GM19438 (cell line): Measurements from ENCODE around the gene KLKB1.
"Not testable (repeated sequence)": the region's sequence is repeated elsewhere in the genome, so short reads cannot be mapped to it uniquely, and the experiment has no call there.

ENCODE experiments used
- ATAC-seq: cut with Tn5 transposase; IDR thresholded peaks from one replicate; pipeline ENCODE4 v1.9.1; 2021; ENCODE audit warnings: low read depth; ENCODE audit not compliant: unreplicated experiment

Gene KLKB1

DNA sequence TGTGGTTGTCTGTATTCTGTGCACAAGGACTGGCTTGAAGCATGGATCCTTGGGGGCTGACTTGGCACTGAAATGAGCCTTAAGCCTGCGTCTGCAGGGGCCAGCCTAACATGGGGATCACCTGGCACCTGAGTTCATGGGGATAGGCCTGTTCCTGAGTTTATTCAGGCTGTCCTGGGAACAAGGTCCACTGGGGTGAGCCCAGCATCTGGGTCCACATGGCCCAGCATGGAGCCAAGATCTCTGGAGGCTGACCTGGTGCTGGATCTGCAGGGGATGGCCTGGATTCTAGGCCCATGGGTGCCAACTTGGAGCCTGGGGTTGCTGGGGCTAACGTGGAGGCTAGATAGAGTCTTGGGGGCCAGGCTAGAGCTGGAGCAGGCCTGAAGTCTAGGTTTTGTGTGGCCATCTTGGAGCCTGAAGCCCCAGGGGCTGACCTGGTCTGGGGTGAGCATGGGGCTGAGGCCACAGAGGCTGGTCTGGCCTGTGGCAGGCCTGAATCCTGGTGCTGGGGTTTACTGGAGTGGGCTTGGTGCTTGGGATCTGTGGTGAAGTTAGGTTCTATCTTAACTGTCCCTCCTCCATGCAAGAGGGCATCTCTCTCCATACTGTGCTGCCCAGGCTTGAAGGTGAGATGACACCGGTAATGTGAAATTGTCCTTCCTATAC, 652 bp upstream of the KLKB1 start:
- no peak for ATAC-seq

DNA sequence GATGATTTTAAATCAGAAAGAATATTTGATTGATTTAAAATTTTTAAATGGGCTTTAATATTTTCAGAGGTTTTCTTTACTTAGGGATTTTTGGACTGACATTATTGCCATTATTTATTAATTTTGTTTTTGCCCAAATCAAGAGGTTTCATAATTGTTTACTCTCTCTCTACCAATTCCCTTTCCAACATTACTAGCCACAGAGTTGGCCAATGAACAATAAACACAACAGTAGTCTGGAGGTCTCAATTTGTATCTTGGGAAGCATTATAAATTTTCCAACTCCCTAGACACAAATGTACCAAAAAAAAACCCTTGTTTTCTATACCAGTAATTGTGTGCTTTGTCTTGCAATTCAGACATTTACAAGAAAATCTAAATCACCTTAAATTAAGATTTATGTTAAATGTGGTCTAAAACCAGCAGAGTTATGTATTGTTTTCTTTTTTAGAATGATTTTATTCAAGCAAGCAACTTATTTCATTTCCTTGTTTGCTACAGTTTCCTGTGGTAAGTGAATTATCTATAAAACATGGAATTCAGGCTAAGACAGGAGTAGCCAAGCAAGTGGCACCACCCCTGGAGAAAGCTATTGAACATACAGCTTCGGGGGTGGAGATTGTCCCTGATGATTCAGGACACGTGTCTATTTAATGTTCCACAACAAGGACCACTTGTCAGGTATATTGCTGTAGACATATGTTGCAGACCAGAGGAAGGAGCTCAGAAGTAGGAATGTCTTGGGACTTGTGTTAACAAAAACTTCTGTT, 622 bp downstream of the KLKB1 start:
- no peak for ATAC-seq

GRCh38 chr4:186228514-186228894, 1.2 kb downstream of the KLKB1 start:
- ATAC-seq: no peak

DNA sequence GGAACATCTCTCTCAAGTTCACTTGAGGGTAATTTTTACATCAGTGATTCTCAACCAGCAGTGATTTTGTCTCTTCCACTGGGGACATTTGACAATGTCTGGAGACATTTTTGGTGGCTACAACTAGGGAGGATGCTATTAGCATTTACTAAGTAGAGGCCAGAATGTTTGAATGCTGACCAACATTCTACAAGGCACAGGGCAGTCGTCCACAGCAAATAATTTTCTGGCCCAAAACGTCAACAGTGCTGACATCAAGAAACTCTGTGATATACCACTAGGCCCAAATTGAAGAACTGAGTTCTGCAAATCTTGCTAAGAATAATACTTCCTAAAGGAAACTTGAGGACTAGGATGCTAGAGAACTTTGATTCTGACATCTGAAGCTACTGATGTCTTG, 7.1 kb downstream of the KLKB1 start:
- ATAC-seq: no peak

- ATAC-seq: no peak
These were observed 8.8 kb downstream of the KLKB1 start for GRCh38 chr4:186236126-186236525.

GRCh38 chr4:186240452-186240847, 13.1 kb downstream of the KLKB1 start:
- no peak for ATAC-seq

DNA sequence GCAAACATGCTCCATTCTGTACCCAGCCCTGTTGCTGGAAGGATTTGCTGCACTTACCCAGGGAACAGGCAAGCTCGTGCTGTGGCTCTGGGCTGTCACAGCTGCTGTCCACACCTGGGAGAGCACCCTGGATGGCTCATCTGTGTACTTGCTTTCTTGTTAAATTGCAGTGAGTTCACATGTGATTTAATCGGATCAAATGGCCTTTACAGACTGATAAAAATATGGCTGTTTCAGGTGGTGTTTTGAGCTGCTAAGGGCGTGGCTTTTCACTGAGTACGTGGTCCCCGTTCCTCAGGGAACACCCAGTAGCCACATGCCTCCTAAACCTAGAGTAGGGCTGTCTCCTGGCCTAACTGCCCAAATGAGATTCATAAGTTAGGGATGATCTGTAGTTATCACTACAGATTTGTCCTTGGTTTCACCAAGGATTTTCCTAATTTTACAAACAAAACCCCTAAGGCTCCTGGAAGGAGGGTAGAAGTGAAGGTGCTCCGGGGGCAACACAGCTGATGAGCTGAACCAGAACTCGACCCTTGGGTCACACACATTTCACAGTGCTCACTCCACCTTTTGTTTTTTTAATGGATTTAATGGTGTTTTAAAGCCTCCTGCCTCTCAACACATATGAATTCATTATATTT, 13.7 kb downstream of the KLKB1 start:
- no peak for ATAC-seq

- no peak for ATAC-seq
These were observed 14.3 kb downstream of the KLKB1 start for GRCh38 chr4:186241616-186242015.

DNA sequence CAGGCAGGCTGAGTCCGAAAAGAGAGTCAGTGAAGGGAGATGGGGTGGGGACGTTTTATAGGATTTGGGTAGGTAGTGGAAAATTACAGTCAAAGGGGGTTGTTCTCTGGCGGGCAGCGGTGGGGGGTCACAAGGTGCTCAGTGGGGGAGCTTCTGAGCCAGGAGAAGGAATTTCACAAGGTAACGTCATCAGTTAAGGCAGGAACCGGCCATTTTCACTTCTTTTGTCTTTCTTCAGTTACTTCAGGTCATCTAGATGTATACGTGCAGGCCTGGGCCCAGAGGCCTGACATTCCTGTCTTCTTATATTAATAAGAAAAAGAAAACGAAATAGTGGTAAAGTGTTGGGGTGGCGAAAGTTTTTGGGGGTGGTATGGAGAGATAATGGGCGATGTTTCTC, 14.7 kb downstream of the KLKB1 start:
- not testable (repeated sequence) for ATAC-seq

DNA sequence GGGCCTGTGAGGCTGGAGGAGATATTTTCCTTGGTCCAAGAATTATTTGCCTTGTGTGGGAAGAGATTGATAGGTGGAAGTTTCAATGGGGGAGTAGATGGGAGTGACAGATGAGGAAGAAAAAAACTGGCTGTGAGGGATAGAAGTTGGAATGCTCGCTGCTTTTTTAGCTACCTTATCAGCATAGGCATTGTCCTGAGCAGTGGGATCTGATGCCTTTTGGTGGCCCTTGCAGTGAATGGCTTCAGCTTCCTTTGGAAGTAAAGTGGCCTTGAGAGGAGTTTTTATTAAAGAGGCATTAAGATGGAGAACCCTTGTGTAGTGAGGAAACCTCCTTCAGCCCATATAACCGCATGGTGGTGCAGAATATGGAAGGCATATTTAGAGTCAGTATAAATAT, 16.0 kb downstream of the KLKB1 start:
- no peak for ATAC-seq

- ATAC-seq: no peak
These were observed 17.5 kb downstream of the KLKB1 start for GRCh38 chr4:186244835-186245234.

- not testable (repeated sequence) for ATAC-seq
These were observed 19.9 kb downstream of the KLKB1 start for GRCh38 chr4:186247062-186247752.

GRCh38 chr4:186248643-186249042, 21.3 kb downstream of the KLKB1 start:
- ATAC-seq: no peak

GRCh38 chr4:186249785-186250754, 22.8 kb downstream of the KLKB1 start:
- no peak for ATAC-seq

DNA sequence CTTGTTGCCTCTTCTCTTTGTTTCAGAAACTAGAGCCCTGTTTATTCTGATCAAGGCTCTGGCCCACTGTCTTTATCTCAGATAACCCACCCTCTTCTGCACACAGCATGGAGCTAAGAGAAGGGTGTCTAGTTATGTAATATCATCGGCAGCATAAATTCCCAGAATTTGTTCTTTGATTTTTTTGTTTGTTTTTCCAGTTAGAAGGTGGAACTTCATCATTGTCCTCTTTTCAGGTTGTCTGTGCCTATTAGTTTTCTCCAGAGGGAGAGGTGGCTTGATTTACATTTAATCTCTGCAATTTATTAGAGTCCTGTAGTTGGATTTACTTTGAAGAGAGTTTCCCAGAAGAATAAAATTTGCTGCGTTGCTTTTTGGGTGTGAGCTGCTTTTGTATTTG, 23.5 kb downstream of the KLKB1 start:
- no peak for ATAC-seq

DNA sequence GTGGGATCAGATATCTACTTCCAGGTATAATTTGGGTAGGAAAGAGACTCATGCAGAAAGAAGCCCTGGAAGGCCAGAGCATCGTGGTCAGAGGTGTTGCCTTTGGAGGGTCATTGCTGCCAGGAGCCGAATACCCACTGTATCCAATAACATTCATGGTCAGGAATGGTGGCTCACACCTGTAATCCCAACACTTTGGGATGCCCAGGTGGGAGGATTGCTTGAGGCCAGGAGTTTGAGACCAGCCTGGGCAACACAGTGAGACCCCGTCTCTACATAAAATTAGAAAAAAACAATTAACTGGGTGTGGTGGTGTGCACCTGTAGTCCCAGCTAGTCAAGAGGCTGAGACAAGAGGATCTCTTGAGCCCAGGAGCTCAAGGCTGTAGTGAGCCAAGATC, 27.8 kb downstream of the KLKB1 start:
- ATAC-seq: no peak

DNA sequence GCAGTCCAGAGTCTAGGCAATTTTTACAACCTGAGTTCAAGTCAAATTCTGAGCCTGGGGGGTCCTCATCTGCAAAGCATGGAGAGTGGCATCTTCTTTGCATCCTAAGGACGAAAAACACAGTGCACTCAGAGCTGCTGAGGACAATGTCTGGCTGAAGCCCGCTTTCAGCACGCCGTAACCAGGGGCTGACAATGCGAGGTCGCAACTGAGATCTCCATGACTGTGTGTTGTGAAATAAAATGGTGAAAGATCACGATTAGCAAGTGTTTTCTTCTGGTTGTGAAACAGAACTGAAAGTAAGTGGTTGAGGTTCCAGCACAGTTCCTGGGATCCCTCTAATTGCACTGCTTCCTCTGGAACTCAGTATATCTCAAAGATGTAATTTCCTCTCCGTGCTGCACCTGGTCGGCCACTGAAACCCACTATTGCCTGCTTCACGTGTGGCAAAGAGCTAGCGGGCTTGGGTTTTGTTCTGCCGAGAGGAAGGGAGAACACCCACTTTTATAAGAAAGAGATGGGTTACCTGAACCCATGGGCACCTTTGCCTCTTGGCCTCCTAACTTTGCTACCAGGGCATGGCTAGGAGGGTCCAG, 31.0 kb downstream of the KLKB1 start:
- ATAC-seq: no peak

DNA sequence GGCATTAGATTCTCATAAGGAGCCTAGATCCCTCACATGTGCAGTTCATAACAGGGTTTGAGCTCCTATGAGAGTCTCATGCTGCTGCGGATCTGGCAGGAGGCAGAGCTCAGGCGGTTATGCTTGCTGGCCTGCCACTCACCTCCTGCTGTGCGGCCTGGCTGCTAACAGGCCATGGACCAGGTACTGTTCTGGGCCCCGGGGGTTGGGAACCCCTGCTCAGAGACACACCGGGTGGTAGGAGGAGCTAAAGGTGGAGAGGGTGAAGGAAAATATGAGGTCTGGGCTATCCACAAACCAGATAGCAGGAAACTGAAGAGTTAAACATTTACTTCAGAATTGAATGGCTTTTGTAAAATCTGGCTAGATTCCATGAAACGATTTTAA, 32.8 kb downstream of the KLKB1 start:
- ATAC-seq: no peak

GRCh38 chr4:186260504-186261448, 33.5 kb downstream of the KLKB1 start:
- no peak for ATAC-seq
